ENCODE measurements around the gene BARHL1. TPM values are rescaled to one million over a fixed set of nuclear protein-coding genes. Genes with fewer than 3 reads are reported as not detected.

Gene BARHL1
- total RNA-seq, 1 donor from 2014 or later = not detected

DNA sequence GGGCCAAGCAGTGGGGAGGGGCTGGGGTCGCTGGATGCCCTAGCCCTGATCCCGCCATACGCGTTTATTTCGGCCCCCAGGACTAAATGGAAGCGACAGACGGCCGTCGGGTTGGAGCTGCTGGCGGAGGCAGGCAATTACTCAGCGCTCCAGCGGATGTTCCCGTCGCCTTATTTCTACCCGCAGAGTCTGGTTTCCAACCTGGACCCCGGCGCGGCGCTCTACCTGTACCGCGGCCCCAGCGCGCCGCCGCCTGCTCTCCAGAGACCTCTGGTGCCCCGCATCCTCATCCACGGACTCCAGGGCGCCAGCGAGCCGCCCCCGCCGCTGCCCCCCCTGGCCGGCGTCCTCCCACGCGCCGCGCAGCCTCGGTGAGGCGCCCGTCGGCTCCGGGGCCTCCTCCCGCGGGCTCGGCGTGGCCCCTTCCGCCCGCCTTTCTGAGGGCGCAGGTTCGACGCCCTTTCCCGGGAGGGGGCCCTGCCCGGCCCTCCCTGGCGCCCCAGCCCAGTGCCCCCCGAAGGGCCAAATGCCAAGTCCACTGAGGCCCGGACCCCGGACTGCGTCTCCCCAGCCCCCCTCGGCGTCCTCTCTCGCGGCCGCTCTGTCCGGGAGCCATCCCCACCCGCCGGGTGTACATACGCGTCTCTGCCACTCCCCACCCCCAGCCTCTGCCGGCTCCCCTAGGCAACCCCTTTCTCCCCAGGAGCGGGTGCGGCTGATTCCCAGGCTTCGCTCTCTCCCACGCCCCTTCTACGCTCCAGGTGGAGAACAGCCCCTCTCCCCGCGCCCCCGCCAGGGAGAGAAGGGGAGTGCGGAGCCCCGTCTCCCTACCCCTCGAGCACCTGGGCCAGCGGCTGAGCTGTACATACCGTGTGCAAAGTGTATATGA is 7.0 kb downstream of the BARHL1 start:
- no peak for TF ChIP-seq CTCF (IDR thresholded peaks at IDR 0.05)
- no peaks in the 10 kb centered on the region for H3K9me3 ChIP-seq
- H3K27me3 ChIP-seq = peaks cover 34% of the 10 kb centered on the region
- no peak overlapping the region for H3K27ac ChIP-seq
- peaks cover 0 to 9% of the 10 kb centered on the region in 2 donors for H3K36me3 ChIP-seq
- DNase-seq (ENCODE audit: low spot score in 2 of 2) = no peak
- H3K4me1 ChIP-seq = no peaks in the 10 kb centered on the region
- intact Hi-C loops (cut with DNase I) = no loop called here
- no peak overlapping the region for H3K4me3 ChIP-seq

- no peak overlapping the region for H3K4me3 ChIP-seq
- H3K36me3 ChIP-seq = peaks cover 5 to 15% of the 10 kb centered on the region in 2 donors
- H3K27me3 ChIP-seq = peaks cover 34% of the 10 kb centered on the region
- H3K27ac ChIP-seq = no peak overlapping the region
- no peaks in the 10 kb centered on the region for H3K9me3 ChIP-seq
- intact Hi-C loops (cut with DNase I) = no loop called here
- no peaks in the 10 kb centered on the region for H3K4me1 ChIP-seq
- no peak for TF ChIP-seq CTCF (IDR thresholded peaks at IDR 0.05)
- DNase-seq (ENCODE audit: low spot score in 2 of 2) = no peak
Observed at GRCh38 chr9:132590037-132590317, 7.6 kb downstream of the BARHL1 start.

- no peak overlapping the region for H3K4me3 ChIP-seq
- intact Hi-C loops (cut with DNase I) = no loop called here
- H3K36me3 ChIP-seq = peaks cover 5 to 20% of the 10 kb centered on the region in 2 donors
- no peak for TF ChIP-seq CTCF (IDR thresholded peaks at IDR 0.05)
- H3K27ac ChIP-seq = no peak overlapping the region
- no peaks in the 10 kb centered on the region for H3K9me3 ChIP-seq
- peaks cover 34% of the 10 kb centered on the region for H3K27me3 ChIP-seq
- H3K4me1 ChIP-seq = no peaks in the 10 kb centered on the region
- DNase-seq (ENCODE audit: low spot score in 2 of 2) = no peak
Observed at GRCh38 chr9:132590318-132591182, 8.1 kb downstream of the BARHL1 start.

DNA sequence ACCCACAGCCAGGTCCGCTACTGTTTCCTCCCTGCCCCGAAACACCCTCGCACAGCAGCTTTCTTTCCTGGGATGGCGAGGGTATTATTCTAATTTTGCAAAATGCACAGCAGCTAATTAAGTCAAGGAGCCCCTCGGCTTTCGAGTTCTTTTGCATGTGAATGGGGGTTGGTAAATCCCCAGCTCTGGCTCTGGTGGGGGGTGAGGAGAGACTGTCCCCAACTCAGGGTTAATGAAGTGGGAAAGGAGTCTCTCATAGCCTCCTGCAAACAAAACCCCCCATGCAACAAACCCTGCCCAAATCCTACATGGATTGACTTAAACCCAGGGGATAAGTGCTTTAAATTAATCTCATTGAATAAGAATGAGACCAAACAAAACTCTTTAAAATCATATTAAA is 8.8 kb downstream of the BARHL1 start:
- Histone ChIP-seq H3K27me3 (peaks cover 34% of the 10 kb centered on the region), H3K4me3 (no peak overlapping the region), H3K36me3 (peaks cover 8 to 26% of the 10 kb centered on the region in 2 donors), H3K4me1 (no peaks in the 10 kb centered on the region), H3K27ac (no peak overlapping the region), H3K9me3 (no peaks in the 10 kb centered on the region)
- no peak for DNase-seq (ENCODE audit: low spot score in 2 of 2)
- no peak for TF ChIP-seq CTCF (IDR thresholded peaks at IDR 0.05)
- intact Hi-C loops (cut with DNase I) = no loop called here

GRCh38 chr9:132591751-132592314 is 9.4 kb downstream of the BARHL1 start:
- Histone ChIP-seq H3K36me3 (peaks cover 8 to 32% of the 10 kb centered on the region in 2 donors), H3K27me3 (peaks cover 32% of the 10 kb centered on the region), H3K4me1 (no peaks in the 10 kb centered on the region), H3K9me3 (no peaks in the 10 kb centered on the region), H3K4me3 (no peak overlapping the region), H3K27ac (no peak overlapping the region)
- TF ChIP-seq CTCF (IDR thresholded peaks at IDR 0.05) = no peak
- intact Hi-C loops (cut with DNase I) = no loop called here
- DNase-seq (ENCODE audit: low spot score in 2 of 2) = no peak

All from ascending aorta (tissue), 2 donors.